ENCODE measurements around the gene ESYT1. TPM values are rescaled to one million over a fixed set of nuclear protein-coding genes. Genes with fewer than 3 reads are reported as not detected.

Gene ESYT1
- total RNA-seq, 8 experiments from 2014 or later, result 13.4 to 54.6 (median 44.2) TPM

DNA sequence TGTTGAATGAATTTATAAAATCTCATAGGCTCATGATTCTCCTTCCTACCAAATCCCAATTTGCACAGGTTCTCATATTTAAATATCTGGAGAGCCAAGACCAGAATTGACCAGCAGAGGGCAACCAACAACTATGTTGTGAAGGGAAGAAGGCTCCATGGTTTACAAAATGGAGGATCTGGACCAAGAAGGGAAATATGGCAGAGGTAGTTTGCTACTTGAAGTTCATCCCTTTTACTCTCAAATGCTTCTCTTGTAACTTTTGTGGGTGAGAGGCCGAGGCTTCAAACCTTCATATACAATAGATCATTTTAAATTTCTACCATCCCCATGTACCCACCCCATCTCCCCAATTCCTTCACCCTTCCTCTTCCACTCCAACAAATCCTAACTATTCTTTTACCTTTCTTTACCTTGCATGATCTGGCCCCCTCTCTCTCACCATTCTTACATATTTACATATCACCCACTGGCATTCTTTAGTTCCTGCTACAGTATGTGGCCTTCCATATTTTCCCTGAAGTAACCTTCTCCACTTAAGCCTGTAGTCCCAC lies 65.0 kb downstream of the ESYT1 start:
- no peak overlapping the region for H3K27ac ChIP-seq
- 0 to 67% (median 0%) methylated on average over 1 of the region's 1 CpG; no CpG with 5 or more reads in 4 of the 10 experiments for WGBS, 10 experiments
- H3K4me1 ChIP-seq (replicated peaks in 1 of 2), result peaks cover 0 to under 1% of the 10 kb centered on the region in 2 donors
- peak in 2 of 8 experiments; percentile 1 to 3 for ATAC-seq (replicated peaks in 6 of 8)
- no peak overlapping the region for H3K4me3 ChIP-seq
- in situ Hi-C loops (cut with MboI; ENCODE audit: low pct_unique_long_range_greater_than_20kb in 2 of 9, low sequenced_read_pairs in 9 of 9, unreplicated experiment in 9 of 9), result no loop called here

Other genes with a start within 250 kb of the ESYT1 start
- gene PYM1, start 200.4 kb upstream of the ESYT1 start, total RNA-seq, result 10 to 100 TPM; 20.1 to 44.4 (median 31.7) TPM
- 10 to 100 TPM in 4 of 8 experiments, 1 to 10 TPM in 4; 3.4 to 63.0 (median 9.2) TPM for gene DGKA, start 197.1 kb upstream of the ESYT1 start, total RNA-seq
- gene PMEL, start 162.2 kb upstream of the ESYT1 start, total RNA-seq, result 10 to 100 TPM in 1 of 8 experiments, 1 to 10 TPM in 6, under 1 TPM in 1; 0.86 to 14.4 (median 1.7) TPM
- 10 to 100 TPM in 4 of 8 experiments, 1 to 10 TPM in 4; 6.0 to 43.0 (median 15.8) TPM for gene CDK2, start 161.4 kb upstream of the ESYT1 start, total RNA-seq
- 10 to 100 TPM; 56.3 to 95.6 (median 76.0) TPM for gene RAB5B, start 154.2 kb upstream of the ESYT1 start, total RNA-seq
- 10 to 100 TPM; 10.4 to 23.0 (median 17.0) TPM for gene SUOX, start 131.0 kb upstream of the ESYT1 start, total RNA-seq
- 1 to 10 TPM; 1.4 to 8.6 (median 6.4) TPM for gene IKZF4, start 107.2 kb upstream of the ESYT1 start, total RNA-seq
- gene RPS26, start 86.3 kb upstream of the ESYT1 start, total RNA-seq, result 1,000 to 10,000 TPM in 1 of 8 experiments, 100 to 1,000 TPM in 7; 282 to 1,536 (median 616) TPM
- gene ERBB3, start 48.1 kb upstream of the ESYT1 start, total RNA-seq, result 1 to 10 TPM in 7 of 8 experiments, under 1 TPM in 1; 0.63 to 7.2 (median 2.1) TPM
- gene PA2G4, start 23.7 kb upstream of the ESYT1 start, total RNA-seq, result 100 to 1,000 TPM in 4 of 8 experiments, 10 to 100 TPM in 4; 60.8 to 254 (median 99.3) TPM
- gene RPL41, start 11.6 kb upstream of the ESYT1 start, total RNA-seq, result 1,000 to 10,000 TPM; 2,948 to 7,132 (median 5,415) TPM
- 10 to 100 TPM in 3 of 8 experiments, 1 to 10 TPM in 5; 5.8 to 11.7 (median 8.0) TPM for gene ZC3H10, start 10.0 kb upstream of the ESYT1 start, total RNA-seq
- gene MYL6B, start 24.3 kb downstream of the ESYT1 start, total RNA-seq, result 100 to 1,000 TPM in 5 of 8 experiments, 10 to 100 TPM in 3; 61.3 to 217 (median 142) TPM
- gene MYL6, start 30.1 kb downstream of the ESYT1 start, total RNA-seq, result 1,000 to 10,000 TPM; 1,063 to 2,469 (median 1,244) TPM
- gene SMARCC2, start 61.2 kb downstream of the ESYT1 start, total RNA-seq, result 100 to 1,000 TPM in 1 of 8 experiments, 10 to 100 TPM in 7; 18.1 to 110 (median 77.9) TPM
- 10 to 100 TPM; 28.9 to 62.1 (median 41.7) TPM for gene RNF41, start 93.7 kb downstream of the ESYT1 start, total RNA-seq
- gene NABP2, start 96.1 kb downstream of the ESYT1 start, total RNA-seq, result 10 to 100 TPM; 22.1 to 61.7 (median 51.1) TPM
- 1 to 10 TPM in 3 of 8 experiments, under 1 TPM in 3, not detected in 2; 0.49 to 2.6 (median 1.1) TPM for gene SLC39A5, start 101.8 kb downstream of the ESYT1 start, total RNA-seq
- gene ANKRD52, start 130.1 kb downstream of the ESYT1 start, total RNA-seq, result 10 to 100 TPM in 6 of 8 experiments, 1 to 10 TPM in 2; 5.3 to 30.7 (median 12.0) TPM
- gene COQ10A, start 138.7 kb downstream of the ESYT1 start, total RNA-seq, result 10 to 100 TPM in 7 of 8 experiments, 1 to 10 TPM in 1; 6.8 to 17.4 (median 14.3) TPM
- gene CS, start 172.1 kb downstream of the ESYT1 start, total RNA-seq, result 100 to 1,000 TPM in 5 of 8 experiments, 10 to 100 TPM in 3; 66.8 to 208 (median 106) TPM
- gene CNPY2, start 187.7 kb downstream of the ESYT1 start, total RNA-seq, result 100 to 1,000 TPM; 102 to 231 (median 141) TPM
- gene PAN2, start 205.7 kb downstream of the ESYT1 start, total RNA-seq, result 10 to 100 TPM; 20.3 to 97.3 (median 30.4) TPM
- 1 to 10 TPM in 4 of 8 experiments, under 1 TPM in 4; 0.28 to 3.8 (median 1.1) TPM for gene IL23A, start 210.6 kb downstream of the ESYT1 start, total RNA-seq
- gene STAT2, start 231.8 kb downstream of the ESYT1 start, total RNA-seq, result 100 to 1,000 TPM in 3 of 8 experiments, 10 to 100 TPM in 5; 26.5 to 458 (median 72.4) TPM
- gene APOF, start 234.6 kb downstream of the ESYT1 start, total RNA-seq, result under 1 TPM in 7 of 8 experiments, not detected in 1; 0.14 to 0.76 (median 0.36) TPM